ENCODE data around the gene CRPPA. TPM values are rescaled to one million over a fixed set of nuclear protein-coding genes. Genes with fewer than 3 reads are reported as not detected.
A peak's percentile ranks its signal among the peaks of the same experiment; 100 is the strongest.

The CRPPA gene
- polyA plus RNA-seq, 3 donors, result 0.09 to 0.47 (median 0.36) TPM

- Histone ChIP-seq H2AFZ (ENCODE audit: insufficient read depth, low read depth, low read length, poor library complexity, severe bottlenecking) (no peak overlapping the region), H3K4me2 (replicated peaks; ENCODE audit: extremely low read depth, low read length, poor library complexity, severe bottlenecking) (no peak overlapping the region), H3K27ac (ENCODE audit: low read depth in 1 of 2, low read length in 2 of 2) (no peak overlapping the region), H3K4me1 (ENCODE audit: control insufficient read depth in 1 of 2, insufficient read depth in 2 of 2, low read length in 2 of 2) (peaks cover 4 to 13% of the 10 kb centered on the region in 2 donors), H3K27me3 (ENCODE audit: control insufficient read depth in 2 of 2, insufficient read depth in 2 of 2, low read length in 2 of 2) (peaks cover 38 to 46% of the 10 kb centered on the region in 2 donors), H4K20me1 (ENCODE audit: insufficient read depth, low read length) (no peaks in the 10 kb centered on the region), H3K9ac (ENCODE audit: insufficient read depth, low read length, poor library complexity, severe bottlenecking) (no peak overlapping the region), H3K9me3 (replicated peaks in 1 of 2; ENCODE audit: control insufficient read depth in 1 of 2, insufficient read depth in 1 of 2, low read length in 2 of 2) (peaks cover 47 to 80% of the 10 kb centered on the region in 2 donors), H3K79me2 (ENCODE audit: insufficient read depth, low read length) (no peaks in the 10 kb centered on the region), H3K4me3 (replicated peaks in 1 of 3; ENCODE audit: low read depth in 2 of 3, low read length in 3 of 3) (no peak overlapping the region), H3K36me3 (replicated peaks in 1 of 2; ENCODE audit: control insufficient read depth in 1 of 2, insufficient read depth in 2 of 2, low read length in 2 of 2) (no peaks in the 10 kb centered on the region)
- no peak for DNase-seq
- no peak for TF ChIP-seq CTCF (IDR thresholded peaks at IDR 0.05)
- peaks cover 35 to 69% (median 53%) of the 10 kb centered on the region in 7 donors for H3K9me3 Mint-ChIP-seq
- intact Hi-C loops (cut with micrococcal nuclease), result no loop called here
- peaks cover 29 to 37% (median 31%) of the 10 kb centered on the region in 3 donors for H3K27me3 Mint-ChIP-seq (ENCODE audit: low read depth in 3 of 3)
- peak overlapping the region in 1 of 2 donors; percentile 72 for H3K4me3 Mint-ChIP-seq
- peaks cover 2 to 11% of the 10 kb centered on the region in 2 donors for H3K36me3 Mint-ChIP-seq
- H3K4me1 Mint-ChIP-seq, result peaks cover 6% of the 10 kb centered on the region
- H3K27ac Mint-ChIP-seq, result no peak overlapping the region
Measured at GRCh38 chr7:16400893-16401275, 20.5 kb downstream of the CRPPA start.

GRCh38 chr7:16399916-16400892, 21.1 kb downstream of the CRPPA start:
- no peaks in the 10 kb centered on the region for H4K20me1 ChIP-seq (ENCODE audit: insufficient read depth, low read length)
- no peak overlapping the region for H3K27ac ChIP-seq (ENCODE audit: low read depth in 1 of 2, low read length in 2 of 2)
- H3K36me3 Mint-ChIP-seq, result peaks cover 2 to 11% of the 10 kb centered on the region in 2 donors
- H3K27me3 Mint-ChIP-seq (ENCODE audit: low read depth in 3 of 3), result peaks cover 26 to 34% (median 29%) of the 10 kb centered on the region in 3 donors
- peaks cover 36 to 39% of the 10 kb centered on the region in 2 donors for H3K27me3 ChIP-seq (ENCODE audit: control insufficient read depth in 2 of 2, insufficient read depth in 2 of 2, low read length in 2 of 2)
- intact Hi-C loops (cut with micrococcal nuclease), result no loop called here
- no peak for DNase-seq
- H3K4me1 ChIP-seq (ENCODE audit: control insufficient read depth in 1 of 2, insufficient read depth in 2 of 2, low read length in 2 of 2), result peaks cover 4 to 10% of the 10 kb centered on the region in 2 donors
- no peak overlapping the region for H3K4me3 Mint-ChIP-seq
- no peak overlapping the region for H3K4me2 ChIP-seq (replicated peaks; ENCODE audit: extremely low read depth, low read length, poor library complexity, severe bottlenecking)
- WGBS (ENCODE audit: insufficient coverage), result 95% methylated on average over 42 of the region's 47 CpGs
- no peaks in the 10 kb centered on the region for H3K79me2 ChIP-seq (ENCODE audit: insufficient read depth, low read length)
- peaks cover 35 to 71% (median 53%) of the 10 kb centered on the region in 7 donors for H3K9me3 Mint-ChIP-seq
- TF ChIP-seq CTCF (IDR thresholded peaks at IDR 0.05), result no peak
- H3K36me3 ChIP-seq (replicated peaks in 1 of 2; ENCODE audit: control insufficient read depth in 1 of 2, insufficient read depth in 2 of 2, low read length in 2 of 2), result no peaks in the 10 kb centered on the region
- H3K9me3 ChIP-seq (replicated peaks in 1 of 2; ENCODE audit: control insufficient read depth in 1 of 2, insufficient read depth in 1 of 2, low read length in 2 of 2), result peaks cover 47 to 79% of the 10 kb centered on the region in 2 donors
- H3K4me3 ChIP-seq (replicated peaks in 1 of 3; ENCODE audit: low read depth in 2 of 3, low read length in 3 of 3), result no peak overlapping the region
- H3K4me1 Mint-ChIP-seq, result peaks cover 6% of the 10 kb centered on the region
- H3K9ac ChIP-seq (ENCODE audit: insufficient read depth, low read length, poor library complexity, severe bottlenecking), result no peak overlapping the region
- H3K27ac Mint-ChIP-seq, result no peak overlapping the region
- no peak overlapping the region for H2AFZ ChIP-seq (ENCODE audit: insufficient read depth, low read depth, low read length, poor library complexity, severe bottlenecking)
